HepG2 (cell line): ENCODE measurements around the gene CSTF1. TPM values are rescaled to one million over a fixed set of nuclear protein-coding genes. Genes with fewer than 3 reads are reported as not detected.
A peak's percentile ranks its signal among the peaks of the same experiment; 100 is the strongest.

Experiments used
- CHCHD3 ChIP-seq: sonication (generic); formaldehyde crosslinking; IDR thresholded peaks from 2 replicates; pipeline ENCODE4 v1.8.0; 2022; ENCODE audit warnings: mild to moderate bottlenecking, missing genetic modification reagents, moderate library complexity
- EP300 ChIP-seq, 3 experiments: sonication (generic) in 1 of 3; formaldehyde crosslinking in 1 of 3; IDR thresholded peaks; 2 replicates each; pipeline versions ENCODE4 v1.5.1 to v1.6.1; 2011 to 2020; ENCODE audit warnings: low read depth in 2 of 3, low read length in 2 of 3, borderline replicate concordance in 1 of 3, improper control_type of control experiment in 1 of 3, mild to moderate bottlenecking in 1 of 3, missing genetic modification reagents in 1 of 3, moderate library complexity in 1 of 3
- GABPA ChIP-seq, 2 experiments: IDR thresholded peaks; 2 replicates each; pipeline ENCODE4 v1.6.1; 2011 to 2016; ENCODE audit warnings: low read depth in 2 of 2, low read length in 1 of 2, missing biosample characterization in 1 of 2, missing genetic modification characterization in 1 of 2
- HOXA5 ChIP-seq: sonication (generic); formaldehyde crosslinking; IDR thresholded peaks from 2 replicates; pipeline ENCODE4 v1.4.0; 2020; ENCODE audit warnings: missing genetic modification reagents
- JUN ChIP-seq: sonication (generic); formaldehyde crosslinking; IDR thresholded peaks from 2 replicates; pipeline ENCODE4 v1.4.0; 2020; ENCODE audit warnings: mild to moderate bottlenecking, missing genetic modification reagents
- KLF9 ChIP-seq: IDR thresholded peaks from 2 replicates; pipeline ENCODE4 v1.6.1; 2016; ENCODE audit warnings: low read depth
- SCMH1 ChIP-seq: sonication (generic); formaldehyde crosslinking; IDR thresholded peaks from 2 replicates; pipeline ENCODE4 v1.9.0; 2021; ENCODE audit warnings: missing genetic modification reagents, mild to moderate bottlenecking, borderline replicate concordance
- SRSF1 ChIP-seq: fragments of 200-400 bp; formaldehyde crosslinking; optimal IDR thresholded peaks from 2 replicates; pipeline ENCODE3; 2017; ENCODE audit warnings: mild to moderate bottlenecking, low read depth, low read length, moderate library complexity
- SRSF4 ChIP-seq: fragments of 200-400 bp; formaldehyde crosslinking; IDR thresholded peaks from one replicate; pipeline ENCODE4 v1.6.1; 2018; ENCODE audit warnings: mild to moderate bottlenecking, low read depth, low read length, moderate library complexity; ENCODE audit not compliant: poor library complexity, severe bottlenecking
- STAG1 ChIP-seq: sonication (generic); formaldehyde crosslinking; IDR thresholded peaks from 2 replicates; pipeline ENCODE4 v1.4.0; 2020; ENCODE audit warnings: missing genetic modification reagents
- ZFAT ChIP-seq: sonication (generic); formaldehyde crosslinking; conservative IDR thresholded peaks from 2 replicates; pipeline ENCODE4 v1.8.1; 2023; ENCODE audit warnings: missing genetic modification reagents, inconsistent platforms
- ZNF337 ChIP-seq: sonication (generic); formaldehyde crosslinking; IDR thresholded peaks from 2 replicates; pipeline ENCODE4 v1.5.1; 2020; ENCODE audit warnings: missing genetic modification reagents, low read depth, mild to moderate bottlenecking, borderline replicate concordance
- ZNF75D ChIP-seq: sonication (generic); formaldehyde crosslinking; IDR thresholded peaks from 2 replicates; pipeline ENCODE4 v1.8.1; 2023; ENCODE audit warnings: missing genetic modification reagents, mild to moderate bottlenecking, borderline replicate concordance
- polyA plus RNA-seq, 8 experiments: library from polyadenylated mRNA; depleted of rRNA in 3 of 8; stranded (reverse) in 7 of 8; unstranded in 1 of 8; fragments of >200 nt; fragmentation: Illumina TruSeq in 4 of 8; extraction: Trizol in 4 of 8; gene quantifications; 2 replicates each; pipeline versions ENCODE4 v1.2.1 to v1.2.3, GENCODE V29; 2011 to 2016; ENCODE audit warnings: low read depth in 4 of 8, missing spikeins in 1 of 8, mixed read lengths in 1 of 8; ENCODE audit not compliant: insufficient read depth in 1 of 8
- total RNA-seq, 5 experiments: library from RNA; depleted of rRNA; stranded (reverse); fragments of >200 nt; fragmentation: Illumina TruSeq; extraction: Trizol; gene quantifications; 2 replicates each; pipeline ENCODE4 v1.2.3, GENCODE V29; 2016; ENCODE audit warnings: low read depth in 1 of 5
- TF ChIP-seq, protein P1 (sequence below): sonication (generic); formaldehyde crosslinking; IDR thresholded peaks from 2 replicates; pipeline ENCODE4 v1.4.0; 2020; ENCODE audit warnings: missing genetic modification reagents, borderline replicate concordance
- TF ChIP-seq, protein P2 (sequence below): IDR thresholded peaks from 2 replicates; pipeline ENCODE4 v1.4.0; 2020; ENCODE audit warnings: mild to moderate bottlenecking, missing genetic modification reagents
- TF ChIP-seq, protein P3 (sequence below): sonication (generic); formaldehyde crosslinking; conservative IDR thresholded peaks from 2 replicates; pipeline ENCODE4 v1.8.0; 2022; ENCODE audit warnings: mild to moderate bottlenecking, moderate library complexity, missing genetic modification reagents

Gene CSTF1
- total and polyA plus RNA-seq, 2 of the 13 experiments (the other 11 are each of a cell fraction or from before 2014, with no cell fraction given): 70.9 to 100 TPM

DNA sequence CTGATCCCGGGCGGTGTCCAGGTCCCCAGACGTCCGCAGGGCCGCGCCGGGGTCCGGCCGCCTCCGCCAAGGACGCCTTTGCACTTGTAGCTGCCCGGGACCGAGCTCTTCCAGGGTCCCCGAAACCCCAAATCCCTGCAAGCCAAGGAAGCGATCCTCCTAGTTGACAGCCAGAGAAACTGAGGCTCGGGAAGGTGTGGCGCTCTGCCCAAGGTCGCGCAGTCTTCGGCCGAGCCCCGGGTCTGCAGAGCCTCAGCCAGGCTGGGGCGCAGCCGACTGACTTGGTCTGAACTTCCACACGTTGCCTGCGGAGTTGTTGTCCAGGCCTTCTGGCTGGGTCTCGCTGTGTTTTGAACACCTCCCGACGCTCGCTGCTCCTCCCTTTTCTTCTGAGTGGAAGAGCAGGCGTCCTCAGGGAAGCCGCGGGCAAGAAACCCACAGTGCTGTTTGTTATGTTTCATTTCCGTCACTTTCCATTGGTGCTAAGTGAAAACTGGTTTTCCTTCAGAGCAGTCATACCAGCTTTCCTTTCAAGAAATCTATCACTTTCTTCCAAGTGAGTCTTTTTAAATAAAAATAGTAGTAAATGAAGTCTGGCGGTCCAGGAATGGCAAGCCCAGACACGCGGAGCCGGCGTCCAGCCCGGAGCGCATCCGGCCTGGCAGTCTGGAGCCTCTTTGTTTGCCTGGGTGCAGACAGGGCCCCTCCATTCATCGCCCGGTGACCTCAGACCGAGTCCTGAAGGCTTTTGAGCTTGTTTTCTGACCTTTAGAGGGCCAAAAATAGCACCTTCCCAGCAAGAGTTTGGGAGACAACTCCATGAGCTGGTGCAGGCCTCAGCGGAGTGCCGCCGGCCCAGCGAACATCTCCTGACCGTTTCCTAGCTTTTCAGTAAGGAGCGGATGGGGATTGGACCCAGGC, 33.0 kb upstream of the CSTF1 start (continued):
- TF ChIP-seq, protein P1, sequence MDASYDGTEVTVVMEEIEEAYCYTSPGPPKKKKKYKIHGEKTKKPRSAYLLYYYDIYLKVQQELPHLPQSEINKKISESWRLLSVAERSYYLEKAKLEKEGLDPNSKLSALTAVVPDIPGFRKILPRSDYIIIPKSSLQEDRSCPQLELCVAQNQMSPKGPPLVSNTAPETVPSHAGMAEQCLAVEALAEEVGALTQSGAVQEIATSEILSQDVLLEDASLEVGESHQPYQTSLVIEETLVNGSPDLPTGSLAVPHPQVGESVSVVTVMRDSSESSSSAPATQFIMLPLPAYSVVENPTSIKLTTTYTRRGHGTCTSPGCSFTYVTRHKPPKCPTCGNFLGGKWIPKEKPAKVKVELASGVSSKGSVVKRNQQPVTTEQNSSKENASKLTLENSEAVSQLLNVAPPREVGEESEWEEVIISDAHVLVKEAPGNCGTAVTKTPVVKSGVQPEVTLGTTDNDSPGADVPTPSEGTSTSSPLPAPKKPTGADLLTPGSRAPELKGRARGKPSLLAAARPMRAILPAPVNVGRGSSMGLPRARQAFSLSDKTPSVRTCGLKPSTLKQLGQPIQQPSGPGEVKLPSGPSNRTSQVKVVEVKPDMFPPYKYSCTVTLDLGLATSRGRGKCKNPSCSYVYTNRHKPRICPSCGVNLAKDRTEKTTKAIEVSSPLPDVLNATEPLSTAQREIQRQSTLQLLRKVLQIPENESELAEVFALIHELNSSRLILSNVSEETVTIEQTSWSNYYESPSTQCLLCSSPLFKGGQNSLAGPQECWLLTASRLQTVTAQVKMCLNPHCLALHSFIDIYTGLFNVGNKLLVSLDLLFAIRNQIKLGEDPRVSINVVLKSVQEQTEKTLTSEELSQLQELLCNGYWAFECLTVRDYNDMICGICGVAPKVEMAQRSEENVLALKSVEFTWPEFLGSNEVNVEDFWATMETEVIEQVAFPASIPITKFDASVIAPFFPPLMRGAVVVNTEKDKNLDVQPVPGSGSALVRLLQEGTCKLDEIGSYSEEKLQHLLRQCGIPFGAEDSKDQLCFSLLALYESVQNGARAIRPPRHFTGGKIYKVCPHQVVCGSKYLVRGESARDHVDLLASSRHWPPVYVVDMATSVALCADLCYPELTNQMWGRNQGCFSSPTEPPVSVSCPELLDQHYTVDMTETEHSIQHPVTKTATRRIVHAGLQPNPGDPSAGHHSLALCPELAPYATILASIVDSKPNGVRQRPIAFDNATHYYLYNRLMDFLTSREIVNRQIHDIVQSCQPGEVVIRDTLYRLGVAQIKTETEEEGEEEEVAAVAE (CRISPR knock-in tag): no peak
- TF ChIP-seq EP300 (IDR thresholded peaks at IDR 0.05; ENCODE audit: low read depth in 2 of 2, low read length in 2 of 2): 0 out of 4 replicates have a peak, but pooled peaks of 1 of the 2 experiments have one; percentile 21
- no peak; the same call in 1 of the 2 replicates for TF ChIP-seq EP300 (CRISPR knock-in tag; IDR thresholded peaks at IDR 0.05; ENCODE audit: borderline replicate concordance)
- no peak for TF ChIP-seq SCMH1
- no peak for TF ChIP-seq ZNF75D (CRISPR knock-in tag)
- TF ChIP-seq GABPA (IDR thresholded peaks at IDR 0.05; ENCODE audit: low read depth, low read length): no peak
- TF ChIP-seq GABPA (CRISPR knock-in tag; IDR thresholded peaks at IDR 0.05; ENCODE audit: low read depth): no peak
- TF ChIP-seq ZFAT (CRISPR knock-in tag): no peak
- no peak for TF ChIP-seq KLF9 (CRISPR knock-in tag)
- TF ChIP-seq, protein P2, sequence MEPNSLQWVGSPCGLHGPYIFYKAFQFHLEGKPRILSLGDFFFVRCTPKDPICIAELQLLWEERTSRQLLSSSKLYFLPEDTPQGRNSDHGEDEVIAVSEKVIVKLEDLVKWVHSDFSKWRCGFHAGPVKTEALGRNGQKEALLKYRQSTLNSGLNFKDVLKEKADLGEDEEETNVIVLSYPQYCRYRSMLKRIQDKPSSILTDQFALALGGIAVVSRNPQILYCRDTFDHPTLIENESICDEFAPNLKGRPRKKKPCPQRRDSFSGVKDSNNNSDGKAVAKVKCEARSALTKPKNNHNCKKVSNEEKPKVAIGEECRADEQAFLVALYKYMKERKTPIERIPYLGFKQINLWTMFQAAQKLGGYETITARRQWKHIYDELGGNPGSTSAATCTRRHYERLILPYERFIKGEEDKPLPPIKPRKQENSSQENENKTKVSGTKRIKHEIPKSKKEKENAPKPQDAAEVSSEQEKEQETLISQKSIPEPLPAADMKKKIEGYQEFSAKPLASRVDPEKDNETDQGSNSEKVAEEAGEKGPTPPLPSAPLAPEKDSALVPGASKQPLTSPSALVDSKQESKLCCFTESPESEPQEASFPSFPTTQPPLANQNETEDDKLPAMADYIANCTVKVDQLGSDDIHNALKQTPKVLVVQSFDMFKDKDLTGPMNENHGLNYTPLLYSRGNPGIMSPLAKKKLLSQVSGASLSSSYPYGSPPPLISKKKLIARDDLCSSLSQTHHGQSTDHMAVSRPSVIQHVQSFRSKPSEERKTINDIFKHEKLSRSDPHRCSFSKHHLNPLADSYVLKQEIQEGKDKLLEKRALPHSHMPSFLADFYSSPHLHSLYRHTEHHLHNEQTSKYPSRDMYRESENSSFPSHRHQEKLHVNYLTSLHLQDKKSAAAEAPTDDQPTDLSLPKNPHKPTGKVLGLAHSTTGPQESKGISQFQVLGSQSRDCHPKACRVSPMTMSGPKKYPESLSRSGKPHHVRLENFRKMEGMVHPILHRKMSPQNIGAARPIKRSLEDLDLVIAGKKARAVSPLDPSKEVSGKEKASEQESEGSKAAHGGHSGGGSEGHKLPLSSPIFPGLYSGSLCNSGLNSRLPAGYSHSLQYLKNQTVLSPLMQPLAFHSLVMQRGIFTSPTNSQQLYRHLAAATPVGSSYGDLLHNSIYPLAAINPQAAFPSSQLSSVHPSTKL (CRISPR knock-in tag): 0 out of 2 replicates have a peak, but pooled peaks have one; percentile 1
- peak; percentile 82 for TF ChIP-seq SRSF1
- TF ChIP-seq CHCHD3 (CRISPR knock-in tag): no peak
- TF ChIP-seq STAG1 (CRISPR knock-in tag): no peak
- TF ChIP-seq JUN (CRISPR knock-in tag): no peak
- TF ChIP-seq ZNF337: 0 out of 2 replicates have a peak, but pooled peaks have one; percentile 32
- no peak for TF ChIP-seq SRSF4
- TF ChIP-seq, protein P3, sequence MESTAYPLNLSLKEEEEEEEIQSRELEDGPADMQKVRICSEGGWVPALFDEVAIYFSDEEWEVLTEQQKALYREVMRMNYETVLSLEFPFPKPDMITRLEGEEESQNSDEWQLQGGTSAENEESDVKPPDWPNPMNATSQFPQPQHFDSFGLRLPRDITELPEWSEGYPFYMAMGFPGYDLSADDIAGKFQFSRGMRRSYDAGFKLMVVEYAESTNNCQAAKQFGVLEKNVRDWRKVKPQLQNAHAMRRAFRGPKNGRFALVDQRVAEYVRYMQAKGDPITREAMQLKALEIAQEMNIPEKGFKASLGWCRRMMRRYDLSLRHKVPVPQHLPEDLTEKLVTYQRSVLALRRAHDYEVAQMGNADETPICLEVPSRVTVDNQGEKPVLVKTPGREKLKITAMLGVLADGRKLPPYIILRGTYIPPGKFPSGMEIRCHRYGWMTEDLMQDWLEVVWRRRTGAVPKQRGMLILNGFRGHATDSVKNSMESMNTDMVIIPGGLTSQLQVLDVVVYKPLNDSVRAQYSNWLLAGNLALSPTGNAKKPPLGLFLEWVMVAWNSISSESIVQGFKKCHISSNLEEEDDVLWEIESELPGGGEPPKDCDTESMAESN: 0 out of 2 replicates have a peak, but pooled peaks have one; percentile 15
- TF ChIP-seq HOXA5: 0 out of 2 replicates have a peak, but pooled peaks have one; percentile 47
